Esophagus squamous epithelium (tissue), 4 donors: ENCODE measurements around the gene CETN1.

Source experiments
- POLR2A ChIP-seq, 4 donors: fragments of 450-650 bp; IDR thresholded peaks; one replicate each; pipeline ENCODE4 v1.6.1; 2017; ENCODE audit warnings: antibody characterized with exemption in 4 of 4, mild to moderate bottlenecking in 4 of 4, moderate library complexity in 3 of 4
- TF ChIP-seq, protein P1 (sequence below), 6 experiments: fragments of 450-650 bp in 4 of 6; fragments of 200-600 bp in 2 of 6; sonication (generic) in 2 of 6; IDR thresholded peaks; one replicate each; pipeline ENCODE4 v1.5.1; 2016 to 2019; ENCODE audit warnings: antibody characterized with exemption in 6 of 6, mild to moderate bottlenecking in 4 of 6, moderate library complexity in 4 of 6

DNA sequence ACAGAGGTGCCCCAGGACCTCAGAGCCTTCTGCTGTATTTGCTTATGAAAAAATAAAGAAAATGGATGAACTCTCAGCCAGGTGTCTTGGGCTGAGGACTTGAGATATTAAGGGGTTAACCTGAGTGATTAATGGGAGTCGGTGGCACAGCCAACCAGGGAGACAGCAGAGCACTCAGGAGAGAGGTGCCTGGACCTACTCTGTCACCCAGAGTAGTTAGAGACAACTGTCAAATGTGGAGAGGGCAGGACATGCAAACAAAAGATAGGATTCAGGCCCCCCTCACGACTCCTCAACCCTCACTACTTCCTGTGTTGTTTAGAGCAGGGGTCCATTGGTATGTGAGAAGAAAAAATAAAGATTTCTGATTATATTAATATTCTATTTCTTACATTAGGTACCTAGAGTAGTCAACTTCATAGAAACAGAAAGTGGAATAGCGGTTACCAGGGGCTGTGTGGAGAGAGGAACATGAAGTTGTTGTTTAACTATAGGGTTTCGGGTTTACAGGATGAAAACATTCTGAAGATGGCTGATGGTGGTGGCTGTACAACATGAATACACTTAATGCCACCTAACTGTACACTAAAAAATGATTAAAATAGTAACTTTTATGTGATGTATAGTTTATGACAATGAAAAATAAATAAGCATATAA, 28.6 kb upstream of the CETN1 start:
- TF ChIP-seq, protein P1, sequence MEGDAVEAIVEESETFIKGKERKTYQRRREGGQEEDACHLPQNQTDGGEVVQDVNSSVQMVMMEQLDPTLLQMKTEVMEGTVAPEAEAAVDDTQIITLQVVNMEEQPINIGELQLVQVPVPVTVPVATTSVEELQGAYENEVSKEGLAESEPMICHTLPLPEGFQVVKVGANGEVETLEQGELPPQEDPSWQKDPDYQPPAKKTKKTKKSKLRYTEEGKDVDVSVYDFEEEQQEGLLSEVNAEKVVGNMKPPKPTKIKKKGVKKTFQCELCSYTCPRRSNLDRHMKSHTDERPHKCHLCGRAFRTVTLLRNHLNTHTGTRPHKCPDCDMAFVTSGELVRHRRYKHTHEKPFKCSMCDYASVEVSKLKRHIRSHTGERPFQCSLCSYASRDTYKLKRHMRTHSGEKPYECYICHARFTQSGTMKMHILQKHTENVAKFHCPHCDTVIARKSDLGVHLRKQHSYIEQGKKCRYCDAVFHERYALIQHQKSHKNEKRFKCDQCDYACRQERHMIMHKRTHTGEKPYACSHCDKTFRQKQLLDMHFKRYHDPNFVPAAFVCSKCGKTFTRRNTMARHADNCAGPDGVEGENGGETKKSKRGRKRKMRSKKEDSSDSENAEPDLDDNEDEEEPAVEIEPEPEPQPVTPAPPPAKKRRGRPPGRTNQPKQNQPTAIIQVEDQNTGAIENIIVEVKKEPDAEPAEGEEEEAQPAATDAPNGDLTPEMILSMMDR (IDR thresholded peaks at IDR 0.05), result no peak
- no peak for TF ChIP-seq POLR2A (IDR thresholded peaks at IDR 0.05)
